Spleen (tissue), 11 donors: ENCODE data around the gene ATP7B. TPM values are rescaled to one million over a fixed set of nuclear protein-coding genes. Genes with fewer than 3 reads are reported as not detected.

Experiments used
- DNase-seq: peaks from one replicate; pipeline ENCODE4 v3.0.0-alpha.2; 2020
- H3K27ac ChIP-seq, 8 donors: fragments of 200-600 bp; sonication (generic) in 7 of 8; 1 replicate in 4 of 8; 2 replicates in 4 of 8; pipeline versions ENCODE4 v1.5.0 to v1.8.0; 2016 to 2021; ENCODE audit warnings: inconsistent platforms in 4 of 8, mild to moderate bottlenecking in 4 of 8, moderate library complexity in 1 of 8
- H3K27me3 ChIP-seq, 7 donors: fragments of 200-600 bp; sonication (generic) in 6 of 7; replicated peaks in 1 of 7; 1 replicate in 4 of 7; 2 replicates in 3 of 7; pipeline versions ENCODE4 v1.5.0 to v1.8.0; 2016 to 2021; ENCODE audit warnings: inconsistent platforms in 3 of 7, mild to moderate bottlenecking in 1 of 7
- H3K36me3 ChIP-seq, 6 donors: fragments of 200-600 bp; sonication (generic) in 5 of 6; 1 replicate in 4 of 6; 2 replicates in 2 of 6; pipeline versions ENCODE4 v1.5.0 to v1.8.0; 2016 to 2021; ENCODE audit warnings: inconsistent platforms in 2 of 6
- H3K4me1 ChIP-seq, 6 donors: fragments of 200-600 bp; sonication (generic) in 5 of 6; 1 replicate in 3 of 6; 2 replicates in 3 of 6; pipeline versions ENCODE4 v1.5.0 to v1.8.0; 2016 to 2021; ENCODE audit warnings: inconsistent platforms in 3 of 6
- H3K4me3 ChIP-seq, 8 donors: fragments of 200-600 bp; sonication (generic) in 7 of 8; 1 replicate in 4 of 8; 2 replicates in 4 of 8; pipeline versions ENCODE4 v1.5.0 to v1.8.0; 2016 to 2021; ENCODE audit warnings: inconsistent platforms in 4 of 8, mild to moderate bottlenecking in 4 of 8, moderate library complexity in 2 of 8
- H3K9me3 ChIP-seq, 8 donors: fragments of 200-600 bp; sonication (generic) in 7 of 8; 1 replicate in 4 of 8; 2 replicates in 4 of 8; pipeline versions ENCODE4 v1.5.0 to v1.8.0; 2016 to 2021; ENCODE audit warnings: inconsistent platforms in 4 of 8
- CTCF ChIP-seq, 11 experiments: fragments of 200-600 bp in 7 of 11; fragments of 450-650 bp in 4 of 11; sonication (generic) in 4 of 11; IDR thresholded peaks in 8 of 11; conservative IDR thresholded peaks in 3 of 11; 1 replicate in 7 of 11; 2 replicates in 4 of 11; pipeline versions ENCODE4 v1.4.0 to v1.8.0; 2016 to 2021; ENCODE audit warnings: antibody characterized with exemption in 11 of 11, inconsistent platforms in 4 of 11, mild to moderate bottlenecking in 1 of 11
- POLR2A ChIP-seq, 3 donors: fragments of 450-650 bp; IDR thresholded peaks; one replicate each; pipeline ENCODE4 v1.5.1; 2017; ENCODE audit warnings: antibody characterized with exemption in 3 of 3, mild to moderate bottlenecking in 1 of 3
- POLR2AphosphoS5 ChIP-seq, 3 donors: sonication (generic); formaldehyde crosslinking; IDR thresholded peaks; one replicate each; pipeline ENCODE4 v1.5.1; 2017; ENCODE audit warnings: antibody characterized with exemption in 3 of 3
- WGBS, 5 donors: extraction: QIAGEN DNeasy Blood & Tissue Kit in 3 of 5; methylation state at CpG; one replicate each; pipeline versions ENCODE4 v1.1.5 to v1.1.7; 2013 to 2018; 5-methylcytosine and 5-hydroxymethylcytosine counted together
- intact Hi-C: fragments of 100-400 bp; cut with DNase I; formaldehyde crosslinking; loops from one replicate; pipeline ENCODE4 v1.15.0; 2023; ENCODE audit warnings: low total_unique reads
- polyA plus RNA-seq, 3 donors: library from polyadenylated mRNA; stranded (reverse); fragments of 200-250 nt; gene quantifications; one replicate each; pipeline ENCODE4 v1.2.1, GENCODE V29; 2013
- total RNA-seq, 7 donors: library from RNA; depleted of rRNA in 3 of 7; stranded (reverse); fragments of >200 nt in 3 of 7; fragmentation: NEBNext Ultra II Directional in 4 of 7; extraction: Animal tissue kit (Norgen Biotek cat#: 25700) in 4 of 7; gene quantifications; one replicate each; pipeline versions ENCODE4 v1.1.0 to v1.2.1, GENCODE V29; 2016 to 2021
- donor health status: healthy with polysubstance abuse.
- donor health status: DM: no; HTN: no; CAD: no; lungs with moderate emphysema.
- donor health status: DM: no; HTN: no; CAD: no.
- donor health status: Bipolar disorder and iron deficiency.
- donor health status: healthy.
- donor health status: DM: no; HTN: no; CAD: no.
- donor health status: DM: yes; HTN: yes; CAD: no.

The ATP7B gene
- total and polyA plus RNA-seq, 10 donors: 0.17 to 3.7 (median 2.4) TPM

- Histone ChIP-seq H3K27ac (no peak overlapping the region), H3K4me1 (peaks cover 3 to 16% (median 12%) of the 10 kb centered on the region in 6 donors), H3K36me3 (no peaks in the 10 kb centered on the region), H3K4me3 (no peak overlapping the region), H3K9me3 (no peaks in the 10 kb centered on the region), H3K27me3 (peaks cover 0 to 31% (median 8%) of the 10 kb centered on the region in 7 donors)
- 80 to 87% (median 84%) methylated on average over 8 of the region's 8 CpGs for WGBS, 5 donors
- DNase-seq: no peak
- TF ChIP-seq POLR2A (IDR thresholded peaks at IDR 0.05) (no peak), POLR2AphosphoS5 (IDR thresholded peaks at IDR 0.05) (no peak), CTCF (IDR thresholded peaks at IDR 0.05 in 8 of 11, conservative IDR thresholded peaks at IDR 0.05 in 3 of 11) (no peak)
- intact Hi-C loops: loop anchor here (10.0 kb wide), 1 partner anchor 118 kb away; the partner anchor contains the start of gene NEK5
Observed at GRCh38 chr13:52006523-52007245, 4.6 kb downstream of the ATP7B start.

- Histone ChIP-seq H3K27me3 (peaks cover 0 to 24% (median 4%) of the 10 kb centered on the region in 7 donors), H3K4me1 (peaks cover 2 to 9% (median 7%) of the 10 kb centered on the region in 6 donors), H3K9me3 (no peaks in the 10 kb centered on the region), H3K4me3 (no peak overlapping the region), H3K36me3 (no peaks in the 10 kb centered on the region), H3K27ac (no peak overlapping the region)
- TF ChIP-seq POLR2A (IDR thresholded peaks at IDR 0.05) (no peak), CTCF (IDR thresholded peaks at IDR 0.05 in 8 of 11, conservative IDR thresholded peaks at IDR 0.05 in 3 of 11) (no peak), POLR2AphosphoS5 (IDR thresholded peaks at IDR 0.05) (no peak)
- intact Hi-C loops: loop anchor here (10.0 kb wide), 1 partner anchor 119 kb away; the partner anchor contains the start of gene NEK5
- WGBS, 5 donors: 84 to 94% (median 89%) methylated on average over 13 of the region's 13 CpGs
- DNase-seq: no peak
Observed at GRCh38 chr13:52005841-52006522, 5.3 kb downstream of the ATP7B start.

GRCh38 chr13:52004511-52005170 is 6.6 kb downstream of the ATP7B start:
- Histone ChIP-seq H3K9me3 (no peaks in the 10 kb centered on the region), H3K27me3 (peaks cover 0 to 10% (median 0%) of the 10 kb centered on the region in 7 donors), H3K4me1 (no peaks in the 10 kb centered on the region), H3K36me3 (no peaks in the 10 kb centered on the region), H3K27ac (no peak overlapping the region), H3K4me3 (no peak overlapping the region)
- intact Hi-C loops: loop anchor here (10.0 kb wide), 1 partner anchor 120 kb away; the partner anchor contains the start of gene NEK5
- WGBS, 5 donors: 81 to 84% (median 82%) methylated on average over 7 of the region's 7 CpGs
- no peak for TF ChIP-seq POLR2AphosphoS5 (IDR thresholded peaks at IDR 0.05)
- TF ChIP-seq CTCF (IDR thresholded peaks at IDR 0.05 in 8 of 11, conservative IDR thresholded peaks at IDR 0.05 in 3 of 11): no peak
- TF ChIP-seq POLR2A (IDR thresholded peaks at IDR 0.05): no peak
- DNase-seq: no peak
